SK-MEL-5 (cell line): Measurements from ENCODE around the gene KIAA1328. TPM values are rescaled to one million over a fixed set of nuclear protein-coding genes. Genes with fewer than 3 reads are reported as not detected.
"Not testable (repeated sequence)": the region's sequence is repeated elsewhere in the genome, so short reads cannot be mapped to it uniquely, and the experiment has no call there.

ENCODE experiments used
- DNase-seq: peaks from one replicate; pipeline ENCODE4 v3.0.0-alpha.2; 2016; ENCODE audit warnings: low read depth, low spot score
- in situ Hi-C: cut with HindIII; loops from 2 replicates; pipeline ENCODE4 v1.10.0; 2016; ENCODE audit warnings: low sequenced_read_pairs, high pct_unique_total_duplicates, low pct_unique_long_range_greater_than_20kb
- polyA plus RNA-seq, 2 experiments: library from polyadenylated mRNA; depleted of rRNA; stranded (reverse); fragments of >200 nt; gene quantifications; 2 replicates each; pipeline ENCODE4 v1.2.3, GENCODE V29; 2015
- total RNA-seq: library from RNA; depleted of rRNA; stranded (reverse); fragments of >200 nt; shearing (Covaris generic); gene quantifications from 2 replicates; pipeline ENCODE4 v1.2.3, GENCODE V29; 2014; rRNA removed

KIAA1328 gene
- total RNA-seq: 2.7 and 3.3 TPM in 2 replicates
- 1.3 and 3.5 TPM in 2 replicates for polyA plus RNA-seq (2015; cell fraction: cytosol; rRNA removed)
- polyA plus RNA-seq (2015; cell fraction: nucleus; rRNA removed): 3.3 and 6.3 TPM in 2 replicates

GRCh38 chr18:36828630-36829361 lies at the start of gene KIAA1328, which contains the start of gene TPGS2:
KIAA1328 (plus strand) TSS chr18:36829127; CDS start chr18:36829139, 12 bp downstream.
TPGS2 (minus strand) TSS chr18:36829002; CDS start chr18:36828767, 235 bp downstream.
- DNase-seq: peak; percentile 80
- in situ Hi-C loops: no loop called here

- in situ Hi-C loops: no loop called here
- no peak for DNase-seq
Observed at GRCh38 chr18:36780748-36781147, 48.2 kb upstream of the KIAA1328 start.

- DNase-seq: no peak
- in situ Hi-C loops: no loop called here
Observed at GRCh38 chr18:36782710-36783109, 46.2 kb upstream of the KIAA1328 start.

- no peak for DNase-seq
- in situ Hi-C loops: no loop called here
Observed at GRCh38 chr18:36783792-36784191, 45.1 kb upstream of the KIAA1328 start.

- DNase-seq: no peak
- in situ Hi-C loops: no loop called here
Observed at GRCh38 chr18:36786686-36787085, 42.2 kb upstream of the KIAA1328 start.

- in situ Hi-C loops: no loop called here
- no peak for DNase-seq
Observed at GRCh38 chr18:36792634-36793283, 36.2 kb upstream of the KIAA1328 start.

GRCh38 chr18:36798738-36799473 lies 30.0 kb upstream of the KIAA1328 start:
- in situ Hi-C loops: no loop called here
- no peak for DNase-seq

- in situ Hi-C loops: no loop called here
Observed at GRCh38 chr18:36805105-36805504, 23.8 kb upstream of the KIAA1328 start.

GRCh38 chr18:36808681-36809080 lies 20.2 kb upstream of the KIAA1328 start:
- DNase-seq: no peak
- in situ Hi-C loops: no loop called here

More at GRCh38 chr18:36805105-36805504, 23.8 kb upstream of the KIAA1328 start:
- no peak for DNase-seq

GRCh38 chr18:36809590-36810381 lies 19.1 kb upstream of the KIAA1328 start:
- DNase-seq: peak; percentile 76
- in situ Hi-C loops: no loop called here

- DNase-seq: no peak
- in situ Hi-C loops: no loop called here
Observed at GRCh38 chr18:36811430-36811829, 17.5 kb upstream of the KIAA1328 start.

- no peak for DNase-seq
- in situ Hi-C loops: no loop called here
Observed at GRCh38 chr18:36811955-36812354, 17.0 kb upstream of the KIAA1328 start.

GRCh38 chr18:36812678-36813077 lies 16.2 kb upstream of the KIAA1328 start:
- no peak for DNase-seq
- in situ Hi-C loops: no loop called here

GRCh38 chr18:36813101-36813775 lies 15.7 kb upstream of the KIAA1328 start:
- DNase-seq: no peak
- in situ Hi-C loops: no loop called here

GRCh38 chr18:36813824-36814223 lies 15.1 kb upstream of the KIAA1328 start:
- no peak for DNase-seq
- in situ Hi-C loops: no loop called here

- no peak for DNase-seq
Observed at GRCh38 chr18:36814994-36815393, 13.9 kb upstream of the KIAA1328 start.

GRCh38 chr18:36816096-36816495 lies 12.8 kb upstream of the KIAA1328 start:
- DNase-seq, in situ Hi-C loops: not testable (repeated sequence)

More at GRCh38 chr18:36814994-36815393, 13.9 kb upstream of the KIAA1328 start:
- in situ Hi-C loops: no loop called here
